GM23338 (cell line): ENCODE data around the gene STIM2. TPM values are rescaled to one million over a fixed set of nuclear protein-coding genes. Genes with fewer than 3 reads are reported as not detected.

Source experiments
- ATAC-seq: fragments of 200-7000 bp; cut with Tn5 transposase; 3 replicates; pipeline ENCODE4 v1.9.1; 2020
- DNase-seq: peaks from one replicate; pipeline ENCODE4 v3.0.0-alpha.2; 2015; ENCODE audit warnings: low spot score
- H2AFZ ChIP-seq: fragments of 200-600 bp; sonication (generic); 2 replicates; pipeline ENCODE4 v1.8.0; 2016; ENCODE audit warnings: antibody characterized with exemption, mild to moderate bottlenecking, moderate library complexity
- H3F3A ChIP-seq: fragments of 200-600 bp; sonication (generic); replicated peaks from 2 replicates; pipeline ENCODE4 v1.8.0; 2017; ENCODE audit warnings: antibody characterized with exemption, mixed run types, low read depth
- H3K27ac ChIP-seq: fragments of 200-600 bp; sonication (generic); 2 replicates; pipeline ENCODE4 v1.6.1; 2016; ENCODE audit warnings: low read depth
- H3K27me3 ChIP-seq: fragments of 200-600 bp; sonication (generic); 2 replicates; pipeline ENCODE4 v1.8.0; 2016; ENCODE audit warnings: mild to moderate bottlenecking, mixed run types, moderate library complexity; ENCODE audit not compliant: insufficient read depth
- H3K36me3 ChIP-seq: fragments of 200-600 bp; sonication (generic); 2 replicates; pipeline ENCODE4 v1.8.0; 2016; ENCODE audit warnings: mild to moderate bottlenecking; ENCODE audit not compliant: insufficient read depth
- H3K4me1 ChIP-seq: fragments of 200-600 bp; sonication (generic); 2 replicates; pipeline ENCODE4 v1.8.0; 2016; ENCODE audit warnings: mild to moderate bottlenecking, moderate library complexity; ENCODE audit not compliant: insufficient read depth
- H3K4me2 ChIP-seq: fragments of 200-600 bp; sonication (generic); 2 replicates; pipeline ENCODE4 v1.7.1; 2017; ENCODE audit warnings: mixed run types
- H3K4me3 ChIP-seq: fragments of 200-600 bp; sonication (generic); 2 replicates; pipeline ENCODE4 v1.6.1; 2016; ENCODE audit warnings: mixed run types
- H3K79me2 ChIP-seq: fragments of 200-600 bp; sonication (generic); replicated peaks from 2 replicates; pipeline ENCODE4 v1.8.0; 2017; ENCODE audit warnings: mild to moderate bottlenecking; ENCODE audit not compliant: insufficient read depth
- H3K9me2 ChIP-seq: fragments of 200-600 bp; sonication (generic); 2 replicates; pipeline ENCODE4 v1.8.0; 2017; ENCODE audit not compliant: insufficient read depth
- H4K20me1 ChIP-seq: fragments of 200-600 bp; sonication (generic); replicated peaks from 2 replicates; pipeline ENCODE4 v1.8.0; 2017; ENCODE audit warnings: mild to moderate bottlenecking; ENCODE audit not compliant: insufficient read depth
- H3K27ac Mint-ChIP-seq: 2 replicates; pipeline ENCODE4 v1.8.0; 2020; ENCODE audit warnings: inconsistent platforms, mild to moderate bottlenecking, moderate library complexity, mixed read lengths
- H3K27me3 Mint-ChIP-seq: 3 replicates; pipeline ENCODE4 v1.8.0; 2022; ENCODE audit warnings: low read depth, mild to moderate bottlenecking, moderate library complexity, mixed read lengths, inconsistent platforms; ENCODE audit not compliant: insufficient read depth, poor library complexity
- H3K36me3 Mint-ChIP-seq: 3 replicates; pipeline ENCODE4 v1.8.0; 2021; ENCODE audit warnings: low read depth, mild to moderate bottlenecking, inconsistent platforms, moderate library complexity, mixed read lengths
- H3K4me1 Mint-ChIP-seq: 3 replicates; pipeline ENCODE4 v1.8.0; 2020; ENCODE audit warnings: mild to moderate bottlenecking, inconsistent platforms, mixed read lengths
- H3K4me3 Mint-ChIP-seq: 3 replicates; pipeline ENCODE4 v1.8.0; 2021; ENCODE audit warnings: moderate library complexity, mild to moderate bottlenecking, inconsistent platforms, mixed read lengths
- H3K9me3 Mint-ChIP-seq: 3 replicates; pipeline ENCODE4 v1.8.0; 2020; ENCODE audit warnings: moderate library complexity, mild to moderate bottlenecking, inconsistent platforms, mixed read lengths
- EZH2 ChIP-seq: fragments of 200-600 bp; sonication (generic); IDR thresholded peaks from one replicate; pipeline ENCODE4 v1.8.0; 2017; ENCODE audit warnings: antibody characterized with exemption, mild to moderate bottlenecking, low read depth; ENCODE audit not compliant: unreplicated experiment
- JUNB ChIP-seq: IDR thresholded peaks from one replicate; pipeline ENCODE4 v1.6.1; 2016; ENCODE audit warnings: antibody characterized with exemption; ENCODE audit not compliant: unreplicated experiment
- REST ChIP-seq: IDR thresholded peaks from one replicate; pipeline ENCODE4 v1.6.1; 2018; ENCODE audit warnings: antibody characterized with exemption; ENCODE audit not compliant: unreplicated experiment
- ZNF331 ChIP-seq: fragments of 250-450 bp; sonication (Bioruptor Pico); IDR thresholded peaks from 2 replicates; pipeline ENCODE4 v1.5.0; 2020; ENCODE audit warnings: low read depth, mild to moderate bottlenecking, moderate library complexity
- ZNF462 ChIP-seq: fragments of 250-450 bp; sonication (Bioruptor Pico); IDR thresholded peaks from 2 replicates; pipeline ENCODE4 v1.5.0; 2020; ENCODE audit warnings: mild to moderate bottlenecking, moderate library complexity
- polyA plus RNA-seq: library from polyadenylated mRNA; unstranded; fragments of >200 nt; fragmentation: Nextera tagmentation; extraction: Ambion mirVana; gene quantifications from 2 replicates; pipeline ENCODE4 v1.2.1, GENCODE V29; 2016
- total RNA-seq: library from RNA; depleted of rRNA; stranded (reverse); fragments of >200 nt; shearing (Covaris generic); gene quantifications from 2 replicates; pipeline ENCODE4 v1.2.3, GENCODE V29; 2014

STIM2 gene
- total and polyA plus RNA-seq, 2 experiments from 2014 or later, result 13.1 to 17.8 TPM

GRCh38 chr4:27000122-27000521, 139.5 kb downstream of the STIM2 start:
- Histone ChIP-seq H3K4me2 (no peak overlapping the region), H3K9me2 (no peaks in the 10 kb centered on the region), H3K4me1 (peaks cover 19% of the 10 kb centered on the region), H3K79me2 (no peaks in the 10 kb centered on the region), H3F3A (no peaks in the 10 kb centered on the region), H3K27me3 (no peaks in the 10 kb centered on the region), H3K36me3 (no peaks in the 10 kb centered on the region), H2AFZ (no peak overlapping the region), H3K4me3 (no peak overlapping the region), H4K20me1 (no peaks in the 10 kb centered on the region), H3K27ac (no peak overlapping the region)
- Mint-ChIP-seq H3K36me3 (no peaks in the 10 kb centered on the region), H3K27ac (no peak overlapping the region), H3K4me1 (peaks cover 23% of the 10 kb centered on the region), H3K4me3 (no peak overlapping the region), H3K27me3 (no peaks in the 10 kb centered on the region), H3K9me3 (no peaks in the 10 kb centered on the region)
- ATAC-seq (no peak), DNase-seq (no peak)
- TF ChIP-seq JUNB, result no peak
- no peak for TF ChIP-seq ZNF462 (CRISPR knock-in tag)
- TF ChIP-seq EZH2, result no peak
- TF ChIP-seq REST, result no peak
- no peak for TF ChIP-seq ZNF331 (CRISPR knock-in tag)
